Stomach (tissue), 4 donors: ENCODE data around the gene MTCH2.

Source experiments
- EP300 ChIP-seq: sonication (generic); formaldehyde crosslinking; IDR thresholded peaks from one replicate; pipeline ENCODE4 v1.6.1; 2017; ENCODE audit warnings: antibody characterized with exemption
- POLR2A ChIP-seq, 4 donors: fragments of 450-650 bp; IDR thresholded peaks; one replicate each; pipeline ENCODE4 v1.6.1; 2016; ENCODE audit warnings: antibody characterized with exemption in 4 of 4, control low read depth in 2 of 4, mild to moderate bottlenecking in 1 of 4, moderate library complexity in 1 of 4
- POLR2AphosphoS5 ChIP-seq, 3 donors: sonication (generic); formaldehyde crosslinking; IDR thresholded peaks; one replicate each; pipeline ENCODE4 v1.6.1; 2016; ENCODE audit warnings: antibody characterized with exemption in 3 of 3
- TF ChIP-seq, protein P1 (sequence below), 7 experiments: fragments of 450-650 bp in 4 of 7; fragments of 200-600 bp in 3 of 7; sonication (generic) in 3 of 7; IDR thresholded peaks; one replicate each; pipeline ENCODE4 v1.5.1; 2016 to 2019; ENCODE audit warnings: antibody characterized with exemption in 7 of 7, control low read depth in 2 of 7, mild to moderate bottlenecking in 1 of 7

DNA sequence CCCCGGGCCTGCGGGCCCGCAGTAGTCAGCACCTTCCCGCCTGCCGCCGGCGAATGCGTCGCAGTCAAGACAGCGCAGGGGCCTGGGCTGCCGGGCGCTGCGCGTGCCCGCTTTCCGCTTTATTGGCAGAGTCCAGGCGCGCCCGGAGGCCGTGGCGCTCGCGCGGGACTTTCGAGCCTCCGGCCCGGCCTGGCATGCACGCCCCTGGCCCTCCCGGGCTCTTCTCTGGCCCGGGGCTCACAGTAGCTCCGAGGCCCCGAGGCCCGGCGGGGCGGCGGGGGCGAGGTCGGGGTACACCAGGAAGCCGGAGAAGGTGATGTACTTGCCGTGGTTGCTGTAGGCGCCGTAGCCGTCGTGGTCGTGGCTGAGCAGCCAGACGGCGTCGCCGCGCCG is 52.8 kb downstream of the MTCH2 start:
- TF ChIP-seq, protein P1, sequence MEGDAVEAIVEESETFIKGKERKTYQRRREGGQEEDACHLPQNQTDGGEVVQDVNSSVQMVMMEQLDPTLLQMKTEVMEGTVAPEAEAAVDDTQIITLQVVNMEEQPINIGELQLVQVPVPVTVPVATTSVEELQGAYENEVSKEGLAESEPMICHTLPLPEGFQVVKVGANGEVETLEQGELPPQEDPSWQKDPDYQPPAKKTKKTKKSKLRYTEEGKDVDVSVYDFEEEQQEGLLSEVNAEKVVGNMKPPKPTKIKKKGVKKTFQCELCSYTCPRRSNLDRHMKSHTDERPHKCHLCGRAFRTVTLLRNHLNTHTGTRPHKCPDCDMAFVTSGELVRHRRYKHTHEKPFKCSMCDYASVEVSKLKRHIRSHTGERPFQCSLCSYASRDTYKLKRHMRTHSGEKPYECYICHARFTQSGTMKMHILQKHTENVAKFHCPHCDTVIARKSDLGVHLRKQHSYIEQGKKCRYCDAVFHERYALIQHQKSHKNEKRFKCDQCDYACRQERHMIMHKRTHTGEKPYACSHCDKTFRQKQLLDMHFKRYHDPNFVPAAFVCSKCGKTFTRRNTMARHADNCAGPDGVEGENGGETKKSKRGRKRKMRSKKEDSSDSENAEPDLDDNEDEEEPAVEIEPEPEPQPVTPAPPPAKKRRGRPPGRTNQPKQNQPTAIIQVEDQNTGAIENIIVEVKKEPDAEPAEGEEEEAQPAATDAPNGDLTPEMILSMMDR (IDR thresholded peaks at IDR 0.05), result no peak
- TF ChIP-seq POLR2A (IDR thresholded peaks at IDR 0.05) (no peak), POLR2AphosphoS5 (IDR thresholded peaks at IDR 0.05) (no peak), EP300 (no peak)
